Gastroesophageal sphincter (tissue), 4 donors: ENCODE measurements around the gene AGBL1. TPM values are rescaled to one million over a fixed set of nuclear protein-coding genes. Genes with fewer than 3 reads are reported as not detected.

ENCODE experiments used
- ATAC-seq: fragments of 150-250 bp; one replicate; pipeline ENCODE4 v1.9.1; 2016; ENCODE audit warnings: mild to moderate bottlenecking, moderate library complexity
- H3K27ac ChIP-seq, 4 donors: fragments of 200-600 bp; sonication (generic) in 3 of 4; 1 replicate in 3 of 4; 2 replicates in 1 of 4; pipeline ENCODE4 v1.5.1; 2016 to 2019
- H3K27me3 ChIP-seq: fragments of 200-600 bp; sonication (generic); one replicate; pipeline ENCODE4 v1.5.1; 2019
- H3K36me3 ChIP-seq, 2 donors: fragments of 200-600 bp; sonication (generic); one replicate each; pipeline ENCODE4 v1.5.1; 2019; ENCODE audit warnings: control low read depth in 1 of 2
- H3K4me1 ChIP-seq, 3 donors: fragments of 200-600 bp; sonication (generic); 1 replicate in 2 of 3; 2 replicates in 1 of 3; pipeline ENCODE4 v1.5.1; 2016 to 2019; ENCODE audit warnings: control low read depth in 2 of 3
- H3K4me3 ChIP-seq, 2 donors: fragments of 200-600 bp; sonication (generic); one replicate each; pipeline ENCODE4 v1.5.1; 2019; ENCODE audit warnings: mild to moderate bottlenecking in 1 of 2, moderate library complexity in 1 of 2
- H3K9me3 ChIP-seq, 3 donors: fragments of 200-600 bp; sonication (generic); one replicate each; pipeline ENCODE4 v1.5.1; 2017 to 2019; ENCODE audit warnings: control low read depth in 2 of 3
- EP300 ChIP-seq: sonication (generic); formaldehyde crosslinking; IDR thresholded peaks from one replicate; pipeline ENCODE4 v1.6.1; 2017; ENCODE audit warnings: antibody characterized with exemption, mild to moderate bottlenecking
- POLR2A ChIP-seq, 2 donors: fragments of 450-650 bp; IDR thresholded peaks; one replicate each; pipeline ENCODE4 v1.6.1; 2017; ENCODE audit warnings: antibody characterized with exemption in 2 of 2, mild to moderate bottlenecking in 2 of 2, moderate library complexity in 1 of 2
- POLR2AphosphoS5 ChIP-seq: sonication (generic); formaldehyde crosslinking; IDR thresholded peaks from one replicate; pipeline ENCODE4 v1.6.1; 2017; ENCODE audit warnings: antibody characterized with exemption
- WGBS, 2 donors: methylation state at CpG; one replicate each; pipeline ENCODE4 v1.1.5; 2018; ENCODE audit warnings: low coverage in 1 of 2; 5-methylcytosine and 5-hydroxymethylcytosine counted together
- total RNA-seq, 4 donors: library from RNA; depleted of rRNA; stranded (reverse); fragments of >200 nt; gene quantifications; one replicate each; pipeline ENCODE4 v1.1.0, GENCODE V29; 2016
- TF ChIP-seq, protein P1 (sequence below), 4 experiments: fragments of 200-600 bp in 2 of 4; fragments of 450-650 bp in 2 of 4; sonication (generic) in 1 of 4; IDR thresholded peaks; one replicate each; pipeline ENCODE4 v1.5.1; 2017 to 2019; ENCODE audit warnings: antibody characterized with exemption in 4 of 4, mild to moderate bottlenecking in 2 of 4, moderate library complexity in 2 of 4

The AGBL1 gene
- total RNA-seq, 4 donors from 2014 or later, result 0.12 to 0.13 TPM; not detected in 2

DNA sequence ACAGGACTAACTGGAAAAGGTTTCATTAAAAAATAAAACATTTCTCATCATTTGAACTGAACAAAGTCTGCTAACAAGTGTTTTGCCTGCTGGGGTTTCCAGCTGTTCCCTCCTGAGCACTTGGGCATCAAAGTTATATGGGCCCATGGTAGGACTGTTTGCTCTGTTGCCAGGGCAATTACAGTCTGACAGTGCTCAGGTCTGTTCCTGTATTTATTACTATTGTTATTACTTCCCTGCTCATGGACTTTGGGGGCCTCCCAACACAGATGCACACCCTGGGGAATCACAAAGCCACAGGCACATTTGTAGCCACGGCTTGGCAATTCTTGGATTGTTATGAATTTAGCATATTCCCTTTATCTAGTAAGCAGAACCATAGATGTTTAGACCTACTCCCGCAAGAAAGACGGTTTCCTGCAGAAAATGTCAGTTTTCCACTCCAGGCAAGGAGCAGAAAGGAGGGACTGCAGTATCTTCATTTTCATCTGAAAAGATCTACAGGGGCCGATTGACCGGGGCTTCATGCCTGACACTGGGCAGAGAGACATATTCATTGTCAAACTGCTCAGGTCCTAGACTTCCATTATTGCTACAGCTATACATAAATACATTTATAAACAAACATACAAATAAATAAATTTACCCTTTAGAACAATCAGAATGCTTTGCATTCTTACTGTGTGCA, 580.2 kb downstream of the AGBL1 start:
- WGBS, 2 donors, result 66 to 100% methylated on average over 2 to 5 of the region's 5 CpGs
- TF ChIP-seq, protein P1, sequence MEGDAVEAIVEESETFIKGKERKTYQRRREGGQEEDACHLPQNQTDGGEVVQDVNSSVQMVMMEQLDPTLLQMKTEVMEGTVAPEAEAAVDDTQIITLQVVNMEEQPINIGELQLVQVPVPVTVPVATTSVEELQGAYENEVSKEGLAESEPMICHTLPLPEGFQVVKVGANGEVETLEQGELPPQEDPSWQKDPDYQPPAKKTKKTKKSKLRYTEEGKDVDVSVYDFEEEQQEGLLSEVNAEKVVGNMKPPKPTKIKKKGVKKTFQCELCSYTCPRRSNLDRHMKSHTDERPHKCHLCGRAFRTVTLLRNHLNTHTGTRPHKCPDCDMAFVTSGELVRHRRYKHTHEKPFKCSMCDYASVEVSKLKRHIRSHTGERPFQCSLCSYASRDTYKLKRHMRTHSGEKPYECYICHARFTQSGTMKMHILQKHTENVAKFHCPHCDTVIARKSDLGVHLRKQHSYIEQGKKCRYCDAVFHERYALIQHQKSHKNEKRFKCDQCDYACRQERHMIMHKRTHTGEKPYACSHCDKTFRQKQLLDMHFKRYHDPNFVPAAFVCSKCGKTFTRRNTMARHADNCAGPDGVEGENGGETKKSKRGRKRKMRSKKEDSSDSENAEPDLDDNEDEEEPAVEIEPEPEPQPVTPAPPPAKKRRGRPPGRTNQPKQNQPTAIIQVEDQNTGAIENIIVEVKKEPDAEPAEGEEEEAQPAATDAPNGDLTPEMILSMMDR (IDR thresholded peaks at IDR 0.05), result no peak
- TF ChIP-seq POLR2A (IDR thresholded peaks at IDR 0.05), result no peak
- Histone ChIP-seq H3K4me3 (no peak overlapping the region), H3K4me1 (no peaks in the 10 kb centered on the region), H3K27ac (no peak overlapping the region), H3K9me3 (no peaks in the 10 kb centered on the region), H3K27me3 (no peaks in the 10 kb centered on the region), H3K36me3 (no peaks in the 10 kb centered on the region)
- ATAC-seq, result no peak

DNA sequence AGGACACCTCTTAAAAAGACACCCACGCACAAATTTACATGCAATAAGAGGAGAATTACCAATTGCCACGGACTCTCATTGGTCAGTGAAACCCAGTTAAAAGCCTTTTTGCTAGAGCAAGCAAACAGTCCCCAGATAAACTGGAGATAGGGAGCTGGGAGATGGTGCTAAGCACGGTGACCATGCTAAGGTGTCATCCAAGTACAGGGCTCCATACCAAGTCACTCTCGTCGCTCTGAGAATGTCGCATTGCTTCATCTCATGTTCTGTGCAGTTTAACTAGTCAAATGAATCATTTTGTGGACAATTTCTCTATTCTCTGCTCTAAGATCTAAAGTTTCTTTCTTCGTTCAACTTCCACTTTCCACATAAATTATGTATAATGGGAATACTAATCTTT, 581.9 kb downstream of the AGBL1 start:
- ATAC-seq, result no peak
- no peak overlapping the region for H3K4me3 ChIP-seq
- no peaks in the 10 kb centered on the region for H3K27me3 ChIP-seq
- no peak overlapping the region for H3K27ac ChIP-seq
- 83 to 85% methylated on average over 1 to 7 of the region's 7 CpGs for WGBS, 2 donors
- no peaks in the 10 kb centered on the region for H3K36me3 ChIP-seq
- TF ChIP-seq POLR2AphosphoS5 (no peak), POLR2A (IDR thresholded peaks at IDR 0.05) (no peak), EP300 (no peak)
- TF ChIP-seq, protein P1 (IDR thresholded peaks at IDR 0.05), result no peak
- no peaks in the 10 kb centered on the region for H3K4me1 ChIP-seq
- no peaks in the 10 kb centered on the region for H3K9me3 ChIP-seq

DNA sequence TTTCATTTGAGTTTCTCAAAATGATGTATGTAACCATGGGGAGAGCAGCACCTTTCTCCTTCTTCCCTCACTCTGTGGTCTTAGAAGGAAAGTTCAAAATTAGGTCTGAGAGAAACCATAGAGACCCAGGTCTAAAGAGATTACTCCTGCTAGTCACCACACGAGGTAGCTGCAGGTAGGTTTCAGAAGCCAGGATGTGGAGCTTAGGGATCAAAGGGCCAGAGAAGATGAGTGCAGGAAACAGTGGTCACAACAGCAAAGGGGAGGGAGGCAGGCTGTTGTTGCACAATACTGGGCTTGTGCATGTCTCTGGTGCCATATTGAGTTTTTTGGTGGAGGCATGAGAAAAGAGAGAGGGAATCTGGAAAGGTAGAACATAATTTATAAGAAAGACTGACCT, 583.6 kb downstream of the AGBL1 start:
- Histone ChIP-seq H3K4me3 (no peak overlapping the region), H3K27ac (no peak overlapping the region), H3K36me3 (no peaks in the 10 kb centered on the region), H3K9me3 (no peaks in the 10 kb centered on the region), H3K4me1 (no peaks in the 10 kb centered on the region), H3K27me3 (no peaks in the 10 kb centered on the region)
- 40 to 67% methylated on average over 1 of the region's 1 CpG for WGBS, 2 donors
- ATAC-seq, result no peak
- TF ChIP-seq POLR2AphosphoS5 (no peak), EP300 (no peak), POLR2A (IDR thresholded peaks at IDR 0.05) (no peak)
- TF ChIP-seq, protein P1 (IDR thresholded peaks at IDR 0.05), result no peak

DNA sequence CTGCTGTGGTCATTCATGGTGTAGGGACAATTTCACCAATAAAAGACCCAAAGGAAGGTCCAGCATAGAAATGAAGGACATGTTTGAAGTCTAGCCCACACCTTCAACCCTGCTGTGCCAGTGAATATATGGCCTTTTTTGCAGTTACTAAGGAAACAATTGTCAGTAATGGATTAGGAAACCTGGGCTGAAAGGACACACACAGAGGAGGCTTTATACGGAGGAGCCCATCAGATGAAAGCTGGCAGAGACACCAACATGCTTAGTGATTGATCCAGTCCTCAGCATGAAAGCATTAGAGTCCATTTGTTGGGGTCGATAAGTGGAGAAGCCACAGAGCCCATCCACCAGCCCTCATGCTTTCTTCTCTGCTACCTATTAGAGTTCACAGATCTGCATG, 584.3 kb downstream of the AGBL1 start:
- Histone ChIP-seq H3K4me3 (no peak overlapping the region), H3K9me3 (peaks cover 0 to 6% (median 0%) of the 10 kb centered on the region in 3 donors), H3K36me3 (no peaks in the 10 kb centered on the region), H3K4me1 (no peaks in the 10 kb centered on the region), H3K27me3 (no peaks in the 10 kb centered on the region), H3K27ac (no peak overlapping the region)
- no peak for ATAC-seq
- TF ChIP-seq EP300, result no peak
- TF ChIP-seq POLR2AphosphoS5, result no peak
- TF ChIP-seq, protein P1 (IDR thresholded peaks at IDR 0.05), result no peak
- no peak for TF ChIP-seq POLR2A (IDR thresholded peaks at IDR 0.05)
- 33 to 35% methylated on average over 2 of the region's 2 CpGs for WGBS, 2 donors

DNA sequence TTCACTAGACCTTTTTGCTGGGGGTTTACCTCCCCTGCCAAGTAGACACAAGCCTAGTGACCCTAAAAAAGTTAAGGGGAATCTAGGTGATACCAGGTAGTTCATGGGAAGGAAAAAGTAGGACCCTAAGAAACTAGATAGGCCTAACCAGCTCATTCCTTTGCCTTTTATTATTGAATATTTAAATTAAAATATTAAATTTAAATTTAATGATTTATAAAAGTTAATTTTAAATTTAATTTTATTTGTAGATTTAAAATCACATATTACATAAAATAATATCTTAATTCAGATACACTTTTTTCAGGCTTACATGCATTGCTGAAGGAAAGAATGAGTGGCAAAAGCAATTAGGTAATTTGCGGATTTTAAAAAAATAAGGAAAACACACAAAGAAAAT, 584.9 kb downstream of the AGBL1 start:
- Histone ChIP-seq H3K4me3 (no peak overlapping the region), H3K27me3 (no peaks in the 10 kb centered on the region), H3K4me1 (no peaks in the 10 kb centered on the region), H3K36me3 (no peaks in the 10 kb centered on the region), H3K9me3 (peaks cover 0 to 10% (median 0%) of the 10 kb centered on the region in 3 donors), H3K27ac (no peak overlapping the region)
- no peak for TF ChIP-seq POLR2A (IDR thresholded peaks at IDR 0.05)
- TF ChIP-seq POLR2AphosphoS5, result no peak
- TF ChIP-seq EP300, result no peak
- TF ChIP-seq, protein P1 (IDR thresholded peaks at IDR 0.05), result no peak
- no peak for ATAC-seq
- WGBS, 2 donors, result 93 to 100% methylated on average over 1 of the region's 1 CpG
